Tibial nerve (tissue), 4 donors: ENCODE measurements around the gene GPRC5B. TPM values are rescaled to one million over a fixed set of nuclear protein-coding genes. Genes with fewer than 3 reads are reported as not detected.
A peak's percentile ranks its signal among the peaks of the same experiment; 100 is the strongest.

Experiments
- DNase-seq, 2 donors: peaks; one replicate each; pipeline ENCODE4 v3.0.0-alpha.2; 2019; ENCODE audit warnings: low spot score in 2 of 2
- H3K27ac ChIP-seq, 4 donors: fragments of 200-600 bp; sonication (generic) in 3 of 4; one replicate each; pipeline ENCODE4 v1.5.1; 2017 to 2019; ENCODE audit warnings: mild to moderate bottlenecking in 1 of 4
- H3K27me3 ChIP-seq, 2 donors: fragments of 200-600 bp; sonication (generic) in 1 of 2; one replicate each; pipeline versions ENCODE4 v1.5.1 to v1.6.0; 2017 to 2019
- H3K36me3 ChIP-seq, 3 donors: fragments of 200-600 bp; sonication (generic); one replicate each; pipeline ENCODE4 v1.5.1; 2018 to 2019
- H3K4me1 ChIP-seq, 4 donors: fragments of 200-600 bp; sonication (generic) in 3 of 4; one replicate each; pipeline ENCODE4 v1.5.1; 2017 to 2019
- H3K4me3 ChIP-seq, 4 donors: fragments of 200-600 bp; sonication (generic) in 3 of 4; one replicate each; pipeline ENCODE4 v1.5.1; 2017 to 2019; ENCODE audit warnings: mild to moderate bottlenecking in 1 of 4, moderate library complexity in 1 of 4
- H3K9me3 ChIP-seq, 4 donors: fragments of 200-600 bp; sonication (generic) in 3 of 4; one replicate each; pipeline ENCODE4 v1.5.1; 2017 to 2019
- CTCF ChIP-seq, 5 experiments: fragments of 200-600 bp in 3 of 5; fragments of 450-650 bp in 2 of 5; sonication (generic) in 3 of 5; IDR thresholded peaks; one replicate each; pipeline ENCODE4 v1.5.1; 2016 to 2019; ENCODE audit warnings: antibody characterized with exemption in 5 of 5, mild to moderate bottlenecking in 3 of 5, moderate library complexity in 2 of 5
- EP300 ChIP-seq, 2 donors: sonication (generic); formaldehyde crosslinking; IDR thresholded peaks; one replicate each; pipeline ENCODE4 v1.6.1; 2017; ENCODE audit warnings: antibody characterized with exemption in 2 of 2, mild to moderate bottlenecking in 1 of 2
- POLR2A ChIP-seq, 2 donors: fragments of 450-650 bp; IDR thresholded peaks; one replicate each; pipeline ENCODE4 v1.6.1; 2017; ENCODE audit warnings: antibody characterized with exemption in 2 of 2, mild to moderate bottlenecking in 2 of 2, moderate library complexity in 2 of 2
- WGBS, 2 donors: methylation state at CpG; one replicate each; pipeline ENCODE4 v1.1.5; 2018; 5-methylcytosine and 5-hydroxymethylcytosine counted together
- total RNA-seq, 4 donors: library from RNA; depleted of rRNA; stranded (reverse); fragments of >200 nt; gene quantifications; one replicate each; pipeline ENCODE4 v1.1.0, GENCODE V29; 2016

Gene GPRC5B
- total RNA-seq, 4 donors from 2014 or later = 68.4 to 116 (median 101) TPM

- peaks cover 0 to 24% (median 0%) of the 10 kb centered on the region in 3 donors for H3K36me3 ChIP-seq
- no peak for DNase-seq
- peaks cover 0 to 35% (median 3%) of the 10 kb centered on the region in 4 donors for H3K4me1 ChIP-seq
- H3K4me3 ChIP-seq = no peak overlapping the region
- H3K27me3 ChIP-seq = no peaks in the 10 kb centered on the region
- no peaks in the 10 kb centered on the region for H3K9me3 ChIP-seq
- no peak overlapping the region for H3K27ac ChIP-seq
- WGBS, 2 donors = 88 to 91% methylated on average over 4 of the region's 4 CpGs
- no peak for TF ChIP-seq EP300 (IDR thresholded peaks at IDR 0.05)
- no peak for TF ChIP-seq POLR2A (IDR thresholded peaks at IDR 0.05)
- no peak for TF ChIP-seq CTCF (IDR thresholded peaks at IDR 0.05)
Observed at GRCh38 chr16:19859603-19860002, 25.0 kb downstream of the GPRC5B start.

GRCh38 chr16:19859166-19859565, 25.5 kb downstream of the GPRC5B start:
- Histone ChIP-seq H3K4me1 (peaks cover 0 to 35% (median 3%) of the 10 kb centered on the region in 4 donors), H3K36me3 (peaks cover 0 to 24% (median 0%) of the 10 kb centered on the region in 3 donors), H3K9me3 (no peaks in the 10 kb centered on the region), H3K27ac (peak overlapping the region in 1 of 4 donors; percentile 38), H3K4me3 (no peak overlapping the region), H3K27me3 (no peaks in the 10 kb centered on the region)
- TF ChIP-seq CTCF (IDR thresholded peaks at IDR 0.05) = no peak
- no peak for TF ChIP-seq EP300 (IDR thresholded peaks at IDR 0.05)
- DNase-seq = no peak
- 85 to 86% methylated on average over 9 of the region's 9 CpGs for WGBS, 2 donors

GRCh38 chr16:19858340-19859018, 26.2 kb downstream of the GPRC5B start:
- no peak for DNase-seq
- TF ChIP-seq POLR2A (IDR thresholded peaks at IDR 0.05) (no peak), CTCF (IDR thresholded peaks at IDR 0.05) (no peak), EP300 (IDR thresholded peaks at IDR 0.05) (no peak)
- peaks cover 0 to 24% (median 0%) of the 10 kb centered on the region in 3 donors for H3K36me3 ChIP-seq
- 66 to 67% methylated on average over 22 of the region's 22 CpGs for WGBS, 2 donors
- H3K4me3 ChIP-seq = no peak overlapping the region
- peaks cover 0 to 35% (median 3%) of the 10 kb centered on the region in 4 donors for H3K4me1 ChIP-seq
- H3K27ac ChIP-seq = peak overlapping the region in 1 of 4 donors; percentile 38
- H3K9me3 ChIP-seq = no peaks in the 10 kb centered on the region
- no peaks in the 10 kb centered on the region for H3K27me3 ChIP-seq

GRCh38 chr16:19857593-19858339, 26.9 kb downstream of the GPRC5B start:
- DNase-seq = no peak

More at GRCh38 chr16:19857593-19858339, 26.9 kb downstream of the GPRC5B start:
- 67 to 68% methylated on average over 16 of the region's 16 CpGs for WGBS, 2 donors
- Histone ChIP-seq H3K27ac (peak overlapping the region in 1 of 4 donors; percentile 38), H3K27me3 (no peaks in the 10 kb centered on the region), H3K36me3 (peaks cover 0 to 24% (median 0%) of the 10 kb centered on the region in 3 donors), H3K4me3 (no peak overlapping the region), H3K4me1 (peaks cover 0 to 30% (median 3%) of the 10 kb centered on the region in 4 donors), H3K9me3 (no peaks in the 10 kb centered on the region)
- TF ChIP-seq CTCF (IDR thresholded peaks at IDR 0.05) (no peak), POLR2A (IDR thresholded peaks at IDR 0.05) (no peak), EP300 (IDR thresholded peaks at IDR 0.05) (no peak)
